ENCODE measurements around the gene P2RY2. TPM values are rescaled to one million over a fixed set of nuclear protein-coding genes. Genes with fewer than 3 reads are reported as not detected.

Gene P2RY2
- total and polyA plus RNA-seq, 2 donors (not counting 1 experiment from before 2014, with no cell fraction given), result 0.12 to 0.37 TPM

GRCh38 chr11:73177778-73178539, 40.1 kb upstream of the P2RY2 start:
- WGBS (ENCODE audit: insufficient coverage), result 33% methylated on average over 9 of the region's 15 CpGs
- Histone ChIP-seq H2AFZ (ENCODE audit: insufficient read depth, low read depth, low read length, poor library complexity, severe bottlenecking) (peak overlapping the region; percentile 75), H4K20me1 (ENCODE audit: control insufficient read depth, insufficient read depth, low read length, poor library complexity, severe bottlenecking) (no peaks in the 10 kb centered on the region), H3K27me3 (replicated peaks in 1 of 4; ENCODE audit: control extremely low read depth in 1 of 4, control insufficient read depth in 3 of 4, insufficient read depth in 4 of 4, low read length in 3 of 4) (no peaks in the 10 kb centered on the region), H3K4me2 (replicated peaks; ENCODE audit: low read depth, low read length, poor library complexity, severe bottlenecking) (peak overlapping the region; percentile 56), H3K36me3 (replicated peaks in 1 of 2; ENCODE audit: control extremely low read depth in 1 of 2, control insufficient read depth in 1 of 2, extremely low read depth in 1 of 2, insufficient read depth in 2 of 2, low read length in 1 of 2) (no peaks in the 10 kb centered on the region), H3K27ac (ENCODE audit: low read length in 2 of 2) (peak overlapping the region; percentile 17 to 19), H3K79me2 (ENCODE audit: control insufficient read depth, insufficient read depth, low read length) (peaks cover 47% of the 10 kb centered on the region), H3K9ac (ENCODE audit: low read length) (peak overlapping the region; percentile 28), H3K4me1 (ENCODE audit: control insufficient read depth in 2 of 2, insufficient read depth in 2 of 2, low read length in 2 of 2) (peaks cover 32 to 40% of the 10 kb centered on the region in 2 donors), H3K4me3 (ENCODE audit: control extremely low read depth in 1 of 5, extremely low read depth in 1 of 5, insufficient read depth in 1 of 5, low read depth in 2 of 5, low read length in 4 of 5) (peak overlapping the region in 1 of 5 experiments; percentile 16), H3K9me3 (ENCODE audit: control extremely low read depth in 1 of 3, control insufficient read depth in 2 of 3, insufficient read depth in 1 of 3, low read length in 2 of 3) (no peaks in the 10 kb centered on the region)
- H3K4me3 Mint-ChIP-seq, result peak overlapping the region; percentile 37
- CTCF ChIA-PET, result interaction anchor here (0.5 to 9.6 kb wide), 71 partner anchors 9 to 455 kb away, joined by 3 to 271 read pairs (median 5); partner anchors contain the start of genes ATG16L2, FCHSD2 and STARD10
- ATAC-seq (ENCODE audit: low read depth), result peak; percentile 99
- peak overlapping the region; percentile 81 for H3K27ac Mint-ChIP-seq
- peak; percentile 88 for DNase-seq
- intact Hi-C loops (cut with micrococcal nuclease), result loop anchor here (1.0 to 10.0 kb wide), 7 partner anchors 24 to 441 kb away; no protein-coding TSS in a partner anchor
- POLR2A ChIA-PET, result interaction anchor here (0.6 to 4.4 kb wide), 10 partner anchors 14 to 346 kb away, joined by 3 to 62 read pairs (median 4); partner anchors contain the start of gene FCHSD2
- no peaks in the 10 kb centered on the region for H3K27me3 Mint-ChIP-seq
- peak; percentile 93 for TF ChIP-seq CTCF (IDR thresholded peaks at IDR 0.05)
- TF ChIP-seq EZH2 (IDR thresholded peaks at IDR 0.05; ENCODE audit: borderline replicate concordance, insufficient read depth, low read depth, low read length, poor library complexity, severe bottlenecking), result no peak
- H3K9me3 Mint-ChIP-seq (ENCODE audit: insufficient read depth), result no peaks in the 10 kb centered on the region
- H3K4me1 Mint-ChIP-seq, result peaks cover 38% of the 10 kb centered on the region

Measured in B cell (primary cell).